Stimulated activated memory B cell treated with anti-CD40 and anti-IgM and Interleukin-4, amounts not matched to agents 10 μg/mL and 1 μg/mL and 100 μg/mL, for 72 hours (primary cell): ENCODE results near the gene MICAL3.
"Not testable (repeated sequence)": the region's sequence is repeated elsewhere in the genome, so short reads cannot be mapped to it uniquely, and the experiment has no call there.

Experiments
- ATAC-seq: fragments of 150-1000 bp; cut with Tn5 transposase; 2 replicates; pipeline ENCODE4 v1.10.0; 2021
- H3K27ac Mint-ChIP-seq: one replicate; pipeline ENCODE4 v1.8.0; 2022; ENCODE audit warnings: mild to moderate bottlenecking, mixed read lengths
- H3K27me3 Mint-ChIP-seq: one replicate; pipeline ENCODE4 v1.8.0; 2022; ENCODE audit warnings: mixed read lengths
- H3K36me3 Mint-ChIP-seq: one replicate; pipeline ENCODE4 v1.8.0; 2022; ENCODE audit warnings: mixed read lengths
- H3K4me1 Mint-ChIP-seq: one replicate; pipeline ENCODE4 v1.8.0; 2022; ENCODE audit warnings: mixed read lengths
- H3K4me3 Mint-ChIP-seq: one replicate; pipeline ENCODE4 v1.8.0; 2022; ENCODE audit warnings: mild to moderate bottlenecking, moderate library complexity, mixed read lengths
- H3K9me3 Mint-ChIP-seq: one replicate; pipeline ENCODE4 v1.8.0; 2022; ENCODE audit warnings: mixed read lengths

The MICAL3 gene

DNA sequence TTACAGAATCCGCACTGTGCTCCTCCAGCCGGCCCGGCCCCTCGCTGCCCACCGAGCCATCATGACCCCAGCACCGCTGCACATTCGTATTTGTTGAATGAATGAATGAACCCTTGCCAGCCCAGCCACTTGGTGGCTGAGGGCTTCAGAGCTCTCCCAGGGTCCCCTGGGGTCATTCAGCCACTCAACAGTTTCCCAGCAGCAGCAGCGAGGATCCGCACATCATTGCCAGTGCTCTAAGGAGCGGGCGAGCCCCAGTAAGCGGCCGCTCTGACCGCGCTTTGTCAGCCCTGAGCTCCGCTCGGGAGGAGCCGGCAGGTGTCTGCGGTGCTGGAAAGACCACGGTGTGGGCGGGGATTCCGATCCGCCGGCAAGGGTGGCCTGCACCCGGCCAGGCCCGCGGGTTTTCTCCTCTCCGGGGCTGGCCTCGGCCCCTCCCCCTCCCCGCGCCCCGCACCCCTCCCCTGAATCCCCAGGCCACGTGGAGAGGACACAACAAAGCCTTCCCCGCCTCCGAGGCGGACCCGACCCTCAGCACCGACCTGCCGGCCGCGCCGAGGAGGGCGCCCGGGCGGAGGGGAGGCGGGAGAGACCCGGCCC, 250.7 kb downstream of the MICAL3 start:
- Mint-ChIP-seq H3K36me3 (peaks cover 27% of the 10 kb centered on the region), H3K9me3 (no peaks in the 10 kb centered on the region), H3K4me3 (peak overlapping the region; percentile 89), H3K27me3 (no peaks in the 10 kb centered on the region), H3K27ac (peak overlapping the region; percentile 96), H3K4me1 (peaks cover 78% of the 10 kb centered on the region)
- peak; percentile 57 for ATAC-seq

GRCh38 chr22:17772958-17773605, 251.3 kb downstream of the MICAL3 start:
- peak overlapping the region; percentile 89 for H3K4me3 Mint-ChIP-seq
- ATAC-seq = no peak
- H3K27me3 Mint-ChIP-seq = no peaks in the 10 kb centered on the region
- H3K36me3 Mint-ChIP-seq = peaks cover 27% of the 10 kb centered on the region
- H3K9me3 Mint-ChIP-seq = no peaks in the 10 kb centered on the region
- peaks cover 76% of the 10 kb centered on the region for H3K4me1 Mint-ChIP-seq
- H3K27ac Mint-ChIP-seq = peak overlapping the region; percentile 96

GRCh38 chr22:17772249-17772957, 252.0 kb downstream of the MICAL3 start:
- no peak for ATAC-seq
- Mint-ChIP-seq H3K27me3 (no peaks in the 10 kb centered on the region), H3K4me3 (peak overlapping the region; percentile 89), H3K9me3 (no peaks in the 10 kb centered on the region), H3K4me1 (peaks cover 76% of the 10 kb centered on the region), H3K36me3 (peaks cover 32% of the 10 kb centered on the region), H3K27ac (peak overlapping the region; percentile 96)

GRCh38 chr22:17770180-17771077, 253.9 kb downstream of the MICAL3 start:
- ATAC-seq = no peak
- H3K4me1 Mint-ChIP-seq = peaks cover 67% of the 10 kb centered on the region
- no peaks in the 10 kb centered on the region for H3K27me3 Mint-ChIP-seq
- H3K36me3 Mint-ChIP-seq = peaks cover 35% of the 10 kb centered on the region
- H3K9me3 Mint-ChIP-seq = no peaks in the 10 kb centered on the region
- H3K4me3 Mint-ChIP-seq = peak overlapping the region; percentile 89
- H3K27ac Mint-ChIP-seq = peak overlapping the region; percentile 96

DNA sequence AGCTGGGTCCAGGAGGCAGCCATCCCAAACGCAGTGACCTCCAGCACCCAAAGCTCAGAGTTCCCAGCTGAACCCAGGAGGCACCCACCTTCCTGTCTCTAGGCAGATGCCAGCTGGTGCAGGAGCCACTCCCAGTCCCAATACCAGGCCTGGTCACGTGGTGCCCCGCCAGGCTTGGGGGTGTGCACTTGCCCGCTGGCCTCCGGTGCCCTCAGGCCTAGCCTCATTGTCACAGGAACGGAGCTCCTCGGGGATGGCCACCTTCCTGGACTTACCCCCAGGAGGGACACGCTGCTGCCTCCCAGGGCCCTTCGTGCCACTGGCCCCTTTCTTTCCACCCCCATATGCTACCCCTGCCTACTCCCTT, 254.7 kb downstream of the MICAL3 start:
- no peak for ATAC-seq
- Mint-ChIP-seq H3K27ac (peak overlapping the region; percentile 96), H3K36me3 (peaks cover 37% of the 10 kb centered on the region), H3K4me1 (peaks cover 68% of the 10 kb centered on the region), H3K27me3 (no peaks in the 10 kb centered on the region), H3K4me3 (peak overlapping the region; percentile 64), H3K9me3 (no peaks in the 10 kb centered on the region)

DNA sequence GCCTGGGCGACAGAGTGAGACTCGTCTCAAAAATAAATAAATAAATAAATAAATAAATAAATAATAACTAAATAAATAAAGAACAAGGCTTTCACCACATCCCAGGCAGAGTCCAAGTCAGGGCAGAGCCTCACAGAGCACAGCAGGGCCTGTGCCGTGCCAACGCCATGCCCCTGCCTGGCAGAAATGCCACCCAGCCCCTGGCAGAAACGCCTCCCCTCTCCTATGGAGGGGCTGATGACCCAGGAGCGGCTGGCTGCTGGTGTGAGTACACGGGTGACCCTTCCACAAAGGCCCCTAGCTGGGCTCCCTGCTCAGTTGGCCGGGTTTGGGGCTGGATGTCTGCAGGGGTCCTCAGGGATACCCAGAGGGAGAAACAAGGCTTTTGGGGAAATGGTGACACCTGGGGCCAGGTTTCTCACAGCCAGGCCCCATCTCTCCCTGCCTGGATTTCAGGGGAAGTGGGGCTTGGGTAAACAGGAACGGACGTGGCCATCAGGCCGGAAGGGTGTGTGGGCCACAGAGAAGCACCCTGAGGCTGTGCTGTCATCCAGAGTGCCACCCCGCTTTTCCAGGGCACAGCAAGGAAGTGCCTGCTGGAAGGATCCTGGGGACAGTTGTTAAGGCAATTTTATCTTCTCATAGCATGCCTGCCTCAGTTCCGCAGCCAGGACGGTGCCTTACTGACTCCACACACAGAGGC, 255.2 kb downstream of the MICAL3 start:
- Mint-ChIP-seq H3K27me3 (no peaks in the 10 kb centered on the region), H3K27ac (peak overlapping the region; percentile 96), H3K4me3 (no peak overlapping the region), H3K9me3 (no peaks in the 10 kb centered on the region), H3K4me1 (peaks cover 73% of the 10 kb centered on the region), H3K36me3 (peaks cover 43% of the 10 kb centered on the region)
- ATAC-seq = no peak

DNA sequence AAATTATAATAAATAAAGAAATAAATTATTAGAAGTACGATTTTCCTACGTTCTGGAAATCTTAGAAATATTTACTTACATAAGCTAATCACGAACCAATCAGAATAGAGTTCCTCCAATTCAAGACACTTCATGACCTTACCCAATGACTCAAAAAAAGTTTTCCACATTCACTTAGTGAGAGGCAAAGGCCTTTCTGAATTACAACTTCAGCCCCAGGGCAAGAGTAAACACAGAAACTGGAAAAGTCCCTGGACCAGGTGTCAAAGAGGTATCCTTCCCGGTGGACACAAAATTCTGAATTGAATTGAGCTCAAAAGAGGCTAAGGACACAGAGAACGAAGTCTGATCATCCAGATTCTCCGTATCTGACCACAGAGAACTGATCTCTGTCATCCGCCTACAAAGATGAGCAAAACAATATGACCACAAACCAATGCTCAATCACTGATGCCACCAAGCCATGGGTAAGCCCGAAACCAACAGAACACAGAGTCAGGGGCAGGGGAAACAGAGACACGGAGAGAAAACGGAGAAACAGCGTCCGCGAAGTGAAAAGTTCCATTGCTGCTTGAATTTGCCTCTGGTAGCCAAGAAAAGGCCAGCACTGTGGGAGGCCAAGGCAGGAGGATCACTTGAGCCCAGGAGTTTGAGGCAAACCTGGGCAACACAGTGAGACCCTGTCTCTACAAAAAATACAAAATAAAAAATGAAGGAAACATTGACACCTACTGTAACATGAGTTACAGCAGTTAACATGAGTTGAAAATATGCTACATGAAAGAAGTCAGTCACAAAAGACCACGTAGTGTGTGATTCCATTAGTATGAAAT, 256.9 kb downstream of the MICAL3 start:
- H3K9me3 Mint-ChIP-seq = no peaks in the 10 kb centered on the region
- peaks cover 39% of the 10 kb centered on the region for H3K36me3 Mint-ChIP-seq
- H3K27me3 Mint-ChIP-seq = no peaks in the 10 kb centered on the region
- peaks cover 64% of the 10 kb centered on the region for H3K4me1 Mint-ChIP-seq
- peak; percentile 91 for ATAC-seq
- H3K4me3 Mint-ChIP-seq = peak overlapping the region; percentile 65
- peak overlapping the region; percentile 96 for H3K27ac Mint-ChIP-seq

- peaks cover 47% of the 10 kb centered on the region for H3K4me1 Mint-ChIP-seq
- peaks cover 39% of the 10 kb centered on the region for H3K36me3 Mint-ChIP-seq
- peak overlapping the region; percentile 14 for H3K27ac Mint-ChIP-seq
- H3K4me3 Mint-ChIP-seq, ATAC-seq, H3K9me3 Mint-ChIP-seq, H3K27me3 Mint-ChIP-seq: not testable (repeated sequence)
These were observed 259.5 kb downstream of the MICAL3 start for GRCh38 chr22:17764852-17765251.

DNA sequence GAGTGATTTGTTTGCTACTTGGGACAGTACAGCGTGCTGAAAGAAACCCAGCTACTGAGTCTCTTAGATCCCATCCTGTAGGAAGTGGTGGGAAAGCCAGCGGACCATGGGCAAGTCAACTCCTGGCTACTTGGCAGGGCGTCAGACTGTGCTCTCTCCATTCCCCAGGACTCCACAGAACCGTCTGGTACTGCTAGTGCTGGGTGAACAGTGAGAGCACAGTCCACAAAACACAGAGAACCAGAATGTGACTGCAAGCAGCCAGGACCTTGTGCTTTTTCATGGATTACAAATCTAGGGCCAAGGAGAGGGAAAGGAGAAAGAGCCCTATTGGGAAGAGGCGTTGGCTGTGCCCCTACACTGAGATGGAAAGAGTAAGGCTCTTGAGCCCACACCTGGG, 260.3 kb downstream of the MICAL3 start:
- Mint-ChIP-seq H3K27me3 (no peaks in the 10 kb centered on the region), H3K36me3 (peaks cover 33% of the 10 kb centered on the region), H3K4me1 (peaks cover 41% of the 10 kb centered on the region), H3K4me3 (no peak overlapping the region), H3K9me3 (no peaks in the 10 kb centered on the region), H3K27ac (peak overlapping the region; percentile 14)
- ATAC-seq = no peak

DNA sequence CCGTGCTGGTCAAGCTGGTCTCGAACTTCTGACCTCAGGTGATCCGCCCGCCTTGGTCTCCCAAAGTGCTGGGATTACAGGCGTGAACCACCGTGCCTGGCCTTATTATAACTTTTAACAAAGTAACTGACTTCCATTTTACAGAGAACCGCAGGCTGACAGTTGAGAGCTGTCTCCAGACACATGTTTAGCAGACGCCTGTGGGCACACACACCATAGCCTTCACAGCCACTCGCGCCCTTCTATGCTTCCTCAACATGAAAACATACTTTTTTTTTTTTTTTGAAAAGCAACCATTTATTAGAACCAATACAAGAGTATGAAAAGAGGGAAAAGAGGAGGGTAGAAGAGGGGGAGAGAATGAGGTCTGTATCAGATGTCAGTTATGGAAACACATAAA, 260.9 kb downstream of the MICAL3 start:
- H3K9me3 Mint-ChIP-seq, ATAC-seq, H3K27ac Mint-ChIP-seq, H3K27me3 Mint-ChIP-seq, H3K4me3 Mint-ChIP-seq: not testable (repeated sequence)
- Mint-ChIP-seq H3K36me3 (peaks cover 35% of the 10 kb centered on the region), H3K4me1 (peaks cover 41% of the 10 kb centered on the region)

GRCh38 chr22:17761138-17761488, 263.2 kb downstream of the MICAL3 start:
- Mint-ChIP-seq H3K27ac (no peak overlapping the region), H3K4me3 (no peak overlapping the region), H3K36me3 (peaks cover 35% of the 10 kb centered on the region), H3K9me3 (no peaks in the 10 kb centered on the region), H3K4me1 (peaks cover 34% of the 10 kb centered on the region), H3K27me3 (no peaks in the 10 kb centered on the region)
- ATAC-seq = no peak

DNA sequence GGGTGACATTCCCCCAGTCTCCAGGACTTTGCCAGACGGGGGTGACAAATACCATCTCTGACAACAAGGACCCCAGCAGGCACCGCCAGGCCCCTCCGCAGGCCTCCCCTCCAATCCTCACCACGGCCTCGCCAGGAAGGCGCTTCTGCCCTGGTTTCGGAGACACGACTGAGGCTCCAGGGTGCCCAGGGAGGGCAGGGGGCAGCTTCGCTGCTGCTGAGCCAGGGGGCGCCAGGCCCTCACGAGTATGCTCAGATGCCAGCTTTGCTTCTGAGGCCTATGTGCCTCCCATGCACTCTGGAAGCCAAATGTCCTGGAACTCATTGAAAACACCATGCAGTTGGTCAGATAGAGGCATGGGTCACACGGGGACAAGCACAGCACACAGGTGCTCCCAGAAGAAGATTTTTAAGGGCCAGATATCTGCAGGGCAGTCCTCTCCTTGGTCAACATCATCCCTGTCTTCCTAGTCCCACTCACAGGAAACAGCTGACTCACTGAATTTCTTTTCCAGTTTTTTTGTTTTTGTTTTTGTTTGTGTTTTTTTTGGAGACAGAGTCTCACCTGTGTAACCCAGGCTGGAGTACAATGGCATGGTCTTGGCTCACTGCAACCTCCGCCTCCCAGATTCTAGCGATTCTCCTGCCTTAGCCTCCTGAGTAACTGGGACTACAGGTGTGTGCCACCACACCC, 270.0 kb downstream of the MICAL3 start:
- H3K27me3 Mint-ChIP-seq = no peaks in the 10 kb centered on the region
- peaks cover 18% of the 10 kb centered on the region for H3K36me3 Mint-ChIP-seq
- H3K4me1 Mint-ChIP-seq = peaks cover 13% of the 10 kb centered on the region
- ATAC-seq = no peak
- H3K4me3 Mint-ChIP-seq = no peak overlapping the region
- H3K9me3 Mint-ChIP-seq = no peaks in the 10 kb centered on the region
- H3K27ac Mint-ChIP-seq = peak overlapping the region; percentile 70

- H3K27me3 Mint-ChIP-seq = no peaks in the 10 kb centered on the region
- no peak overlapping the region for H3K4me3 Mint-ChIP-seq
- no peaks in the 10 kb centered on the region for H3K9me3 Mint-ChIP-seq
- peak overlapping the region; percentile 70 for H3K27ac Mint-ChIP-seq
- peaks cover 13% of the 10 kb centered on the region for H3K4me1 Mint-ChIP-seq
- peaks cover 16% of the 10 kb centered on the region for H3K36me3 Mint-ChIP-seq
- ATAC-seq = no peak
These were observed 270.9 kb downstream of the MICAL3 start for GRCh38 chr22:17753401-17753989.
